HG03565 (cell line): Measurements from ENCODE around the gene PRPF6.

Experiments
- ATAC-seq: cut with Tn5 transposase; IDR thresholded peaks from one replicate; pipeline ENCODE4 v1.9.1; 2021; ENCODE audit warnings: mild to moderate bottlenecking, moderate library complexity; ENCODE audit not compliant: unreplicated experiment

PRPF6 gene

GRCh38 chr20:63980806-63981728, at the start of gene PRPF6:
Gene PRPF6, plus strand, starts transcription at chr20:63981132. Its CDS starts 114 bp downstream, at chr20:63981246.
- ATAC-seq, result peak; percentile 38

GRCh38 chr20:63931735-63932134, 49.2 kb upstream of the PRPF6 start:
- ATAC-seq, result no peak

- ATAC-seq, result no peak
Observed at GRCh38 chr20:63932606-63933160, 48.2 kb upstream of the PRPF6 start.

- ATAC-seq, result no peak
Observed at GRCh38 chr20:63933646-63934045, 47.3 kb upstream of the PRPF6 start.

GRCh38 chr20:63934271-63935068, 46.5 kb upstream of the PRPF6 start:
- no peak for ATAC-seq

- ATAC-seq, result no peak
Observed at GRCh38 chr20:63935447-63935846, 45.5 kb upstream of the PRPF6 start.

GRCh38 chr20:63937596-63937995, 43.3 kb upstream of the PRPF6 start:
- ATAC-seq, result no peak

- no peak for ATAC-seq
Observed at GRCh38 chr20:63939061-63939935, 41.6 kb upstream of the PRPF6 start.

GRCh38 chr20:63940071-63940471, 40.9 kb upstream of the PRPF6 start:
- no peak for ATAC-seq

GRCh38 chr20:63940472-63941266, 40.3 kb upstream of the PRPF6 start:
- ATAC-seq, result no peak

- ATAC-seq, result no peak
Observed at GRCh38 chr20:63941282-63942081, 39.5 kb upstream of the PRPF6 start.

- ATAC-seq, result no peak
Observed at GRCh38 chr20:63942250-63942951, 38.5 kb upstream of the PRPF6 start.

- no peak for ATAC-seq
Observed at GRCh38 chr20:63942969-63943807, 37.7 kb upstream of the PRPF6 start.

GRCh38 chr20:63943808-63944077, 37.2 kb upstream of the PRPF6 start:
- no peak for ATAC-seq

- ATAC-seq, result no peak
Observed at GRCh38 chr20:63944078-63944941, 36.6 kb upstream of the PRPF6 start.

- no peak for ATAC-seq
Observed at GRCh38 chr20:63945031-63945658, 35.8 kb upstream of the PRPF6 start.
